NT2/D1 (cell line): ENCODE measurements around the gene FOXRED1.

Experiments
- DNase-seq: peaks from one replicate; pipeline ENCODE4 v3.0.0-alpha.2; 2011; ENCODE audit warnings: low read depth, low spot score
- H3K27me3 ChIP-seq: 2 replicates; pipeline ENCODE4 v1.6.0; 2011; ENCODE audit warnings: mild to moderate bottlenecking; ENCODE audit not compliant: insufficient read length, insufficient read depth
- H3K36me3 ChIP-seq: 2 replicates; pipeline ENCODE4 v1.6.1; 2011; ENCODE audit warnings: mild to moderate bottlenecking, low read length, mixed read lengths; ENCODE audit not compliant: insufficient read depth, insufficient read length
- H3K4me1 ChIP-seq: 2 replicates; pipeline ENCODE4 v1.5.1; 2011; ENCODE audit not compliant: insufficient read depth, insufficient read length
- H3K4me3 ChIP-seq: 2 replicates; pipeline ENCODE4 v1.5.1; 2011; ENCODE audit warnings: low read depth; ENCODE audit not compliant: insufficient read length
- H3K9ac ChIP-seq: 2 replicates; pipeline ENCODE4 v1.6.0; 2011; ENCODE audit warnings: low read depth; ENCODE audit not compliant: insufficient read length
- H3K9me3 ChIP-seq: 2 replicates; pipeline ENCODE4 v1.5.1; 2011; ENCODE audit warnings: mild to moderate bottlenecking, low read length; ENCODE audit not compliant: insufficient read depth
- SUZ12 ChIP-seq: IDR thresholded peaks from 2 replicates; pipeline ENCODE4 v1.6.1; 2011; ENCODE audit not compliant: insufficient read length, insufficient read depth; ENCODE audit errors: extremely low read depth
- YY1 ChIP-seq: IDR thresholded peaks from 2 replicates; pipeline ENCODE4 v1.6.1; 2011; ENCODE audit not compliant: insufficient read length, insufficient read depth
- ZNF274 ChIP-seq: IDR thresholded peaks from 2 replicates; pipeline ENCODE4 v1.6.1; 2011; ENCODE audit warnings: mild to moderate bottlenecking, low read depth, low read length

FOXRED1 gene

GRCh38 chr11:126277322-126277721 lies 8.4 kb downstream of the FOXRED1 start:
- Histone ChIP-seq H3K36me3 (peaks cover 60% of the 10 kb centered on the region), H3K27me3 (peaks cover 12% of the 10 kb centered on the region), H3K4me1 (peaks cover 5% of the 10 kb centered on the region), H3K9me3 (no peaks in the 10 kb centered on the region), H3K4me3 (no peak overlapping the region), H3K9ac (no peak overlapping the region)
- TF ChIP-seq YY1: no peak
- TF ChIP-seq ZNF274: no peak
- TF ChIP-seq SUZ12: no peak
- DNase-seq: no peak

DNA sequence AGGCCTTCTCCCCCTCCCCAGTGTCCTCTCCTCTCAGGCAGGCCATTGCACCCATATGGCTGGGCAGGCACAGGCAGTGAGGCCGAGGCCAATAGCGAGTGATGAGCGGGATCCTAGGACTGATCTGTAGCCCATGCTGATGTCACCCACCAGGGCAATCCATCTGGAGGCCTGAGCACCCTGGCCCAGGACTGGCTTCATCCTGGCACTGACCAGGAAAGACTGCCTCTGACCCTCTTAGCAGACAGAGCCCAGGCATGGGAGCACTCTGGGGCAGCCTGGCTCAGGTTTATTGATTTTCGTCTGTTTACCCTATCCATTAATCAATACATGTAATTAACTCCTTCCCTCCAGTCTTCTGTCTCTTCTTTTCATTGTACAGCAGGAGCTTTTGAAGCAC lies 8.8 kb downstream of the FOXRED1 start:
- no peak overlapping the region for H3K4me3 ChIP-seq
- no peak overlapping the region for H3K9ac ChIP-seq
- peaks cover 14% of the 10 kb centered on the region for H3K27me3 ChIP-seq
- TF ChIP-seq SUZ12 (no peak), ZNF274 (no peak), YY1 (no peak)
- no peak for DNase-seq
- H3K9me3 ChIP-seq: no peaks in the 10 kb centered on the region
- H3K36me3 ChIP-seq: peaks cover 55% of the 10 kb centered on the region
- peaks cover 5% of the 10 kb centered on the region for H3K4me1 ChIP-seq

GRCh38 chr11:126279191-126279590 lies 10.2 kb downstream of the FOXRED1 start:
- H3K4me1 ChIP-seq: peaks cover 6% of the 10 kb centered on the region
- no peak for DNase-seq
- H3K9ac ChIP-seq: no peak overlapping the region

DNA sequence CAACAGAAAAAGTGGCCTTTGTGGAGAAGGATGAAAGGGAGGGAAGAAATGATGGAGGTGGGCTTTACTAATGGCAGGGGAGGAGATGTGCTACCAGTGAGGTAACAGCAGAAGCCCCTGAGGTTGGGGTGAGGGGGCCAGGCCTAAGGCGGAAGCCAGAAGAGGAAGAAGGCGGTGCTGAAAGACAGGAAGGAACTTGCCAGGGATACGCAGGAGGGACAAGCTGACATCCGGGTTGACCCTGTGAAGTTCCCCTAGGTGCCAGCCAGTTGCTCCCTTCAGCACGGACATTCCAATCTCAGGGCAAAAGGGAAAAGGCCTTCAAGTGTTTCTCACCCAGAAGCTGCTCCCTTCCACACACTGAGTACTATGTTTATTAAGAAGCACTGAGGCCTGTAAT lies 11.6 kb downstream of the FOXRED1 start:
- no peaks in the 10 kb centered on the region for H3K9me3 ChIP-seq
- peaks cover 28% of the 10 kb centered on the region for H3K36me3 ChIP-seq
- DNase-seq: no peak
- no peak overlapping the region for H3K9ac ChIP-seq
- no peak for TF ChIP-seq SUZ12
- no peak for TF ChIP-seq YY1
- TF ChIP-seq ZNF274: no peak
- peaks cover 6% of the 10 kb centered on the region for H3K4me1 ChIP-seq
- H3K4me3 ChIP-seq: no peak overlapping the region
- peaks cover 22% of the 10 kb centered on the region for H3K27me3 ChIP-seq

More at GRCh38 chr11:126279191-126279590, 10.2 kb downstream of the FOXRED1 start:
- Histone ChIP-seq H3K9me3 (no peaks in the 10 kb centered on the region), H3K36me3 (peaks cover 41% of the 10 kb centered on the region), H3K27me3 (peaks cover 22% of the 10 kb centered on the region), H3K4me3 (no peak overlapping the region)
- TF ChIP-seq SUZ12 (no peak), YY1 (no peak), ZNF274 (no peak)

GRCh38 chr11:126281245-126281644 lies 12.3 kb downstream of the FOXRED1 start:
- Histone ChIP-seq H3K36me3 (peaks cover 22% of the 10 kb centered on the region), H3K4me3 (no peak overlapping the region), H3K9ac (no peak overlapping the region), H3K27me3 (peaks cover 22% of the 10 kb centered on the region), H3K4me1 (peaks cover 6% of the 10 kb centered on the region), H3K9me3 (no peaks in the 10 kb centered on the region)
- no peak for TF ChIP-seq SUZ12
- TF ChIP-seq ZNF274: no peak
- no peak for DNase-seq

- peaks cover 6% of the 10 kb centered on the region for H3K4me1 ChIP-seq
- TF ChIP-seq ZNF274: no peak
- no peak for TF ChIP-seq YY1
- TF ChIP-seq SUZ12: no peak
- H3K4me3 ChIP-seq: peak overlapping the region; percentile 60
These were observed 12.8 kb downstream of the FOXRED1 start for GRCh38 chr11:126281666-126282175.

GRCh38 chr11:126282361-126282735 lies 13.4 kb downstream of the FOXRED1 start:
- peak overlapping the region; percentile 60 for H3K4me3 ChIP-seq
- DNase-seq: no peak
- TF ChIP-seq YY1 (no peak), ZNF274 (no peak), SUZ12 (no peak)
- no peaks in the 10 kb centered on the region for H3K9me3 ChIP-seq
- H3K4me1 ChIP-seq: peaks cover 6% of the 10 kb centered on the region
- peak overlapping the region; percentile 83 for H3K9ac ChIP-seq
- peaks cover 22% of the 10 kb centered on the region for H3K27me3 ChIP-seq
- H3K36me3 ChIP-seq: peaks cover 14% of the 10 kb centered on the region

More at GRCh38 chr11:126281666-126282175, 12.8 kb downstream of the FOXRED1 start:
- H3K9me3 ChIP-seq: no peaks in the 10 kb centered on the region
- DNase-seq: no peak
- peaks cover 19% of the 10 kb centered on the region for H3K36me3 ChIP-seq
- H3K27me3 ChIP-seq: peaks cover 22% of the 10 kb centered on the region
- H3K9ac ChIP-seq: peak overlapping the region; percentile 21
